ENCODE data around the gene ACTL9.
"Not testable (repeated sequence)": the region's sequence is repeated elsewhere in the genome, so short reads cannot be mapped to it uniquely, and the experiment has no call there.

The ACTL9 gene, protein sequence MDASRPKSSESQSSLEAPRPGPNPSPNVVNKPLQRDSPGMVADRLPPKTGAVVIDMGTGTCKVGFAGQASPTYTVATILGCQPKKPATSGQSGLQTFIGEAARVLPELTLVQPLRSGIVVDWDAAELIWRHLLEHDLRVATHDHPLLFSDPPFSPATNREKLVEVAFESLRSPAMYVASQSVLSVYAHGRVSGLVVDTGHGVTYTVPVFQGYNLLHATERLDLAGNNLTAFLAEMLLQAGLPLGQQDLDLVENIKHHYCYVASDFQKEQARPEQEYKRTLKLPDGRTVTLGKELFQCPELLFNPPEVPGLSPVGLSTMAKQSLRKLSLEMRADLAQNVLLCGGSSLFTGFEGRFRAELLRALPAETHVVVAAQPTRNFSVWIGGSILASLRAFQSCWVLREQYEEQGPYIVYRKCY

DNA sequence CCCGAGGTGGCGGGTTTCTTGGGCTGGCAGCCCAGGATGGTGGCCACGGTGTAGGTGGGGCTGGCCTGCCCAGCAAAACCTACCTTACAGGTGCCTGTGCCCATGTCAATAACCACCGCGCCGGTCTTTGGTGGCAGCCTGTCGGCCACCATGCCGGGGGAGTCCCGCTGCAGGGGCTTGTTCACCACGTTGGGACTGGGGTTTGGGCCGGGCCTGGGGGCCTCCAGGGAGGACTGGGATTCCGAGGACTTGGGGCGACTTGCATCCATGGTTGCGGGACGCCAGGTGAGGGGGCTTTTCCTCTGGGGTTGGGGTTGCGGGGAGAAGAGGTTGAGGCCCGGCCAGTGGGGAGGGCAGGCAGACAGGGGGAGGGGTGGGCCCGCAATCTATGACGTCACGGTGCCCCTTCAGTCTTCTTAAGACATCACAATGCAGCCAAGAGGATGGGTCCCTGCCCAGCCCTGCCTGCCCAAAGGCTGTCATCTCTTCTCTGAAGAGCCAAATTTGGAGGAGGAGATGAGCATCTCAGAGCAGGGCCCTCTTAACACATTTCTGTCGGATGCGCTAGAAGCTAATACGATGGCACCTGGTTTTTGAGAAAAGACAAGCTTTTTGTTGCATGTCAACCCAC is at the start of gene ACTL9:
TSS of gene ACTL9 (minus strand) at position 363 of the 631 bp plus-strand sequence. CDS start at position 269, 94 bp downstream.
- no peak for FAIRE-seq

DNA sequence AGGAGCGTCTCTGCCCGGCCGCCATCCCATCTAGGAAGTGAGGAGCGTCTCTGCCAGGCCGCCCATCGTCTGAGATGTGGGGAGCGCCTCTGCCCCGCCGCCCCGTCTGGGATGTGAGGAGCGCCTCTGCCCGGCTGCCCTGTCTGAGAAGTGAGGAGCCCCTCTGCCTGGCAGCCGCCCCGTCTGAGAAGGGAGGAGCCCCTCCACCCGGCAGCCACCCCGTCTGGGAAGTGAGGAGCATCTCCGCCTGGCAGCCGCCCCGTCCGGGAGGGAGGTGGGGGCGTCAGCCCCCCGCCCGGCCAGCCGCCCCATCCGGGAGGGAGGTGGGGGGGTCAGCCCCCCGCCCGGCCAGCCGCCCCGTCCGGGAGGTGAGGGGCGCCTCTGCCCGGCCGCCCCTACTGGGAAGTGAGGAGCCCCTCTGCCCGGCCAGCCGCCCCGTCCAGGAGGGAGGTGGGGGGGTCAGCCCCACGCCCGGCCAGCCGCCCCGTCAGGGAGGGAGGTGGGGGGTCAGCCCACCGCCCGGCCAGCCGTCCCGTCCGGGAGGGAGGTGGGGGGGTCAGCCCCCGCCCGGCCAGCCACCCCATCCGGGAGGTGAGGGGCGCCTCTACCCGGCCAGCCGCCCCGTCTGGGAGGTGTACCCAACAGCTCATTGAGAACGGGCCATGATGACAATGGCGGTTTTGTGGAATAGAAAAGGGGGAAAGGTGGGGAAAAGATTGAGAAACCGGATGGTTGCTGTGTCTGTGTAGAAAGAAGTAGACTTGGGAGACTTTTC is 40.9 kb upstream of the ACTL9 start:
- not testable (repeated sequence) for FAIRE-seq

DNA sequence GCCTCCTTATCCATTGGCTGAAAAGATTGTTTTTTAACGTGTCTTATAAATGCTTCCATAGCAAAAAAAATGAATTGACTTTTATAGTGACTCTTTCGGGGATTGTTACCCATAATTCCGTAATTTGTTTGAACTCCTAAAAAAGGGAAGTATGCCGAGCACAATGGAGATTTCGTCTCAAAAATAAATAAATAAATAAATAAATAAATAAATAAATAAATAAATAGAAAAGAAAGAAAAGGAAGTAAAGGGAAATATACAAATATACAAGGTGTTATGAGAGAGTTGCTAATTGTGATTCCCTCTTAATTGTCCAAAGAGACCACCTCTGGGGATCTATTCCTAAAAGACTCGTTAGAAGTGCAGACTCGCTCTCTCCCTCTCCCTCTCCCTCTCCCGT is 39.8 kb upstream of the ACTL9 start:
- FAIRE-seq, result no peak

DNA sequence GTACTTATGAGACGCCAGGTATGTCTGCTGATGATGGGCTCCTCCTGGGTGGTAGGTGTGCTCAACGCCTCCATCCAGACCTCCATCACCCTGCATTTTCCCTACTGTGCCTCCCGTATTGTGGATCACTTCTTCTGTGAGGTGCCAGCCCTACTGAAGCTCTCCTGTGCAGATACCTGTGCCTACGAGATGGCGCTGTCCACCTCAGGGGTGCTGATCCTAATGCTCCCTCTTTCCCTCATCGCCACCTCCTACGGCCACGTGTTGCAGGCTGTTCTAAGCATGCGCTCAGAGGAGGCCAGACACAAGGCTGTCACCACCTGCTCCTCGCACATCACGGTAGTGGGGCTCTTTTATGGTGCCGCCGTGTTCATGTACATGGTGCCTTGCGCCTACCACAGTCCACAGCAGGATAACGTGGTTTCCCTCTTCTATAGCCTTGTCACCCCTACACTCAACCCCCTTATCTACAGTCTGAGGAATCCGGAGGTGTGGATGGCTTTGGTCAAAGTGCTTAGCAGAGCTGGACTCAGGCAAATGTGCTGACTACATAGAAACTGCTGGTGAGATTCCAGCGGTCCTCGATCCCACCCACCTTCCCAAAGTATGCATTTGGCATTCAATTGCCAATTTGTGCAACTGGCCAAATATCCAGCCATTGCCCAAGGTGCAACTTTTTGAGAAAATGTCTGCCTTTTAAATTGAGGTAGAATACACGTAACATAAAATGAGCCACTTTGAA is 33.0 kb upstream of the ACTL9 start:
- no peak for FAIRE-seq

DNA sequence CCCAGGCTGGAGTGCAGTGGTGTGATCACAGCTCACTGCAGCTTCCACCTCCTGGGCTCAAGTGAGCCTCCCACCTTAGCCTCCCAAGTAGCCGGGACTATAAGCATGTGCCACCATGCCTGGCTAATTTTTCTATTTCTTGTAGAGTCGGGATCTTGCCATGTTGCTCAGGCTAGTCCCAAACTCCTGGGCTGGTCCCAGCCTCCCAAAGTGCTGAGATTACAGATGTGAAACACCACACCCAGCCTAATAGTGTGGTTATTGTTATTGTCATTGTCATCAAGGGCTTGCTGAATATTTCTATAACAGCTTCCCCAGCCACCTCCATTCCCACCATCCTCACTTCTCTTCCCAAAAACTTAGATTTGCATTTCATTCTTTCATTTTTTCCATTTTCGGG is 25.7 kb upstream of the ACTL9 start:
- FAIRE-seq, result no peak

DNA sequence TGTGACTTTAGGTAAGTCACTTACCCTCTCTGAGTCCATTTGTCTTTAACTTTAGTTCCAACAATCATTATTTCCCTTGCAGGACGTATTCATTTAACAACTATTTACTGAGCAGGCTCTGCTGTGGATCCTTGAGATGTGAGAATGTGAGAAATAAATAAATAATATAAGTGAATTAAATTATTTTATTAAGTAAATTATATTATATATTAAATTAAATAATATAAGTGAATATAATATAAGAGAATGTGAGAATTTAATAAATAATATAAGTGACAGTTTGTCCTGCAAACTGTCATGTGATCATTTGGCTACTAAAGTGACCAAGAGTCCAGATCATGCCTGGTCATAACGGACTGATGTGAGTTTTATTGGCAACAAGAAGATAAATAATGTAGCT is 23.4 kb upstream of the ACTL9 start:
- no peak for FAIRE-seq

DNA sequence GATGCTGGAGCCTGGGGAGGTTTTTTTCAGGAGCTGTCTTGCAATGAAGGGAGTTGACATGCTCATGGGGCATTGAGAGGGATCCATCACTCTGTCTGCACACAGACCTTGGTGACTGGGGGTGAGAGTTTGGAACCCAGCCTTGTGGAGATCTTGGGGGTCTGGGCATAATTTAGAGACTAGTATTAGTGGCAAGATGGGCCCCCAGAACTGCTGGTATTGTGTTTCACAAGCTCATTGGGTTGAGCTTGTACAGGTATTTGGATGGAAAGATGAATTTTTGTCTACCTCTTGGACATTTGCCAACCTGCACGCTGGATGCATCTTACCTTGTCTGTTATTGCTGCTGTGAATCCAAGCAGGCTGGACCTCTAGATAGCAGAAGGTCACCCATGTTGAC is 22.7 kb upstream of the ACTL9 start, which contains the start of gene OR2Z1:
TSS of gene OR2Z1 (plus strand) at position 301 of the 400 bp plus-strand sequence. CDS start 9,395 bp downstream, outside the sequence.
- FAIRE-seq, result no peak

DNA sequence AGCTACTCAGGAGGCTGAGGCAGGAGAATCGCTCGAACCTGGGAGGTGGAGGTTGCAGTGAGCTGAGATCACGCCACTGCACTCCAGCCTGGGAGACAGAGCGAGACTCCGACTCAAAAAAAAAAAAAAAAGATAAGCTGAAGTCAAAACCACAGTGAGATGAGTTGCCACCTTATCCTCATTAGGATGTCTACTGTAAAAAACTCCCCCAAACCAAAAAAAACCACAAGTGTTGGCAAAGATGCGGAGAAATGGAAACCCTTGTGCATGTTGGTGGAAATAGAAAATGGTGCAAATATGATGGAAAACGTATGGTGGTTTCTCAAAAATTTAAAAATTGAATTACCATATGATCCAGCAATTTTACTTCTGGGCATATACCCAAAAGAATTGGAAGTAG is 11.7 kb upstream of the ACTL9 start:
- FAIRE-seq, result not testable (repeated sequence)

DNA sequence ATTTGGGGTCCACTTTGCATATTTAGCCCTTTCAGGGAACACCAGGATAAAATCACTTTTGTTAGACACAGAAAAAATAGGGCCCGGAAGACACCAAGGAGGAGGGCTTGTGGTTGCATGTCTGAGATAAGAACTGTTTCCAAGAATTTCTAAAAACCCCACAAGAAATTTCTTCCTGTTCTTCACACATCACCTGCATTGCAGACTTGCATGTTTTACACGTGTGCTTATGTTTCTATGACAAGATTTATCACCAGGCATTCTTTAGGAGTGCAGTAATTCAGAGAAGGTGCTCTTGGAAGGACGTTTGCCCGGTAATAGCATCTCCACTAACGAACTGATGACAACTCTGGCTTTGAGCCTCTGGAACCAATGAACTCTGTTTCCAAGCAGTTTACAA is 7.1 kb upstream of the ACTL9 start:
- FAIRE-seq, result no peak

DNA sequence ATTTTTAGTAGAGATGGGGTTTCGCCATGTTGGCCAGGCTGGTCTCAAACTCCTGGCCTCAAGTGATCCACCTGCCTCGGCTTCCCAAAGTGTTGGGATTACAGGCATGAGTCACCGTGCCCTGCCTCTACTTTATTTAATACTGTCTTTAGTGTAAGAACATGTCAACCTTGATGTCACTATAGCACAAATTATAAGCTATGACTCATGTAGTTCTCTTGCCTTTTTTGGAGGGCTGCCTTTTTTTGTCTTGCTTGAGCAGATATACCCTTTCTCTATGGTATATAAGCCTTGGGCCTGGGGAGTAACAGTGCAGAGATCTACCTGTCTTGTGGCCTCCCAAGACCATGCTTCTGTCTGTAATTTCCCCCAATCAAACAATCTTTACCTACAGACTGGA is 6.7 kb upstream of the ACTL9 start:
- FAIRE-seq, result not testable (repeated sequence)

DNA sequence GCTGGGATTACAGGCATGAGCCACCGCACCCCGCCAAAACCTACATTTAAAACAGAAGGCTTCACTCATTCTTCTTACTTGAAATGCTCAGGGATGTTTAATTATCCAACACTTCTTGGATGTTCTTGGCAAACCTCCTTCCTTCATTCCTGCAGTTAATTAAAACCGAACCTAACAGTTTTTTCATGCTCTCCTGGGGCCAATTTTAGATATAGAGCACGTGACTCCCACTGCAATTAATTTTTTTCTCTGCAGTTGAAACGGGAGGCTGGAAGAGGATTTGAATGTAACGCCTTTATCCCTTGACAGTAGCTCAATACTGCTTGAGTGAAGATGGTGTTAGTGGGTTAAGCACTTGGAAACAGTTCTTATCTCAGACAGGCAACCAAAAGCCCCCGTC is 4.6 kb upstream of the ACTL9 start:
- no peak for FAIRE-seq

DNA sequence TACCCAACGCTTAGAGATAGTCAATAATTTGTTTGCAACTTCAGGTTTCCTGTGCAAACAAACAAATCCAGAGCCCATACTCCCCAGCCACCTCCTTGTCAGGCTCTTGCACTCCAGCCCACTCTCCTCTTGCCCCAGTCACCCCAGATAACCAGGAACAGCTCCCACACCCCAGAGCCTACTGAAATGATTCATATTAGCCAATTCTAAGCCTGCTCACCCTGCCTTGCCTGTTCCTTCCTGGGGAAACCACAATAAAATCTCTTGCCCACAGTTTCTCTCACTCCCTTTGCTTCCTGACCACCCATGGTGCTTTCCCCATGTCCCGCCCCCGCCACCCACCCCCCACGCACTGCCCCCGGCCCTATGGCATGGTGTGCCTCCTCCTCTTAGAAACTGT is 3.8 kb upstream of the ACTL9 start:
- FAIRE-seq, result no peak

DNA sequence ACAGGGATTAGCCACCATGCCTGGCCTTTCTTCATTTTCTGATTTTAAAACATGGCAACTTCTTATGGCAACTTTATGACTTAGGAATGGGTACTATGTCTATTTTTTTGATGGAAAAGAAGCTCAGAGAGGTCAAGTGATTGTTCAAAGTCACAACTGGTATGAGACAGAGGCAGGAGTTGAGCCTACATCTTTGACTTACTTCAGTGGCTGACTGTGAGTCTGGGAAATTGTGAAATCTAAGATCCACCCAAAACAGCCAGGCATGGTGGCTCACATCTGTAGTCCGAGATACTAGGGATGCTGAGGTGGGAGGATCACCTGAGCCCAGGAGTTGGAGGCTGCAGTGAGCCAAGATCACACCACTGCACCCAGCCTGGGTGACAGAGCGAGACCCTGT is 2.4 kb upstream of the ACTL9 start:
- FAIRE-seq, result no peak

DNA sequence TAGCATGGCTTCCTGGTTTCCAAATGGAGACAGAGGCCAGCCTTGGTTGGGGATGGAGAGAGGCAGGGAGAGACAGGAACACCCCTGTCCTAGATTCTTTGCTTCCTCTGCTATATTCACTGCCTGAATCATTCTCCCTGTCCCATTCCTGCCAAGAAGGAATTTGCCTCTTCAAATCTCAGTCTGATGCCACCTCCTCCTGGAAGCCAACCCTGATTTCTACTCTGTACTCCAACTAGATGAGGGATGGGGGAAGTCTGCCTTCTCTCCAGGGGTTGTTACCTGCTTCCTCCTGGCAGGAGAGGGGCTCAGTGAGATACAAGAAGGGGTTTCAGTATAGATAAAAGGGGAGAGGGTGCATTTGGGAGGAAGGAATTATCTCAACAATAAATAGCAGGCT is 1.3 kb upstream of the ACTL9 start:
- no peak for FAIRE-seq

DNA sequence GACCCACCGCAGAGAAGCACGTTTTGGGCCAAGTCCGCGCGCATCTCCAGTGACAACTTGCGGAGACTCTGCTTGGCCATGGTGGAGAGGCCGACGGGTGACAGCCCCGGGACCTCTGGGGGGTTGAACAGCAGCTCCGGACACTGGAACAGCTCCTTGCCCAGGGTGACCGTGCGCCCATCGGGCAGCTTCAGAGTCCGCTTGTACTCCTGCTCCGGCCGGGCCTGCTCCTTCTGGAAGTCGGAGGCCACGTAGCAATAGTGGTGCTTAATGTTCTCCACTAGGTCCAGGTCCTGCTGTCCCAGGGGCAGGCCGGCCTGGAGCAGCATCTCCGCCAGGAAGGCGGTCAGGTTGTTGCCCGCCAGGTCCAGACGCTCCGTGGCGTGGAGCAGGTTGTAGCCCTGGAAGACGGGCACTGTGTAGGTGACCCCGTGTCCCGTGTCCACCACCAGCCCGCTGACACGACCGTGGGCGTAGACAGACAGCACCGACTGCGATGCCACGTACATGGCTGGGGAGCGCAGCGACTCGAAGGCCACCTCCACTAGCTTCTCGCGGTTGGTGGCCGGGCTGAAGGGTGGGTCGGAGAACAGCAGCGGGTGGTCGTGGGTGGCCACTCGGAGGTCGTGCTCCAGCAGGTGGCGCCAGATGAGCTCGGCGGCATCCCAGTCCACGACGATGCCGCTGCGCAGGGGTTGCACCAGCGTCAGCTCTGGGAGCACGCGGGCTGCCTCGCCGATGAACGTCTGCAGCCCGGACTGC is 743 bp downstream of the ACTL9 start:
- no peak for FAIRE-seq

DNA sequence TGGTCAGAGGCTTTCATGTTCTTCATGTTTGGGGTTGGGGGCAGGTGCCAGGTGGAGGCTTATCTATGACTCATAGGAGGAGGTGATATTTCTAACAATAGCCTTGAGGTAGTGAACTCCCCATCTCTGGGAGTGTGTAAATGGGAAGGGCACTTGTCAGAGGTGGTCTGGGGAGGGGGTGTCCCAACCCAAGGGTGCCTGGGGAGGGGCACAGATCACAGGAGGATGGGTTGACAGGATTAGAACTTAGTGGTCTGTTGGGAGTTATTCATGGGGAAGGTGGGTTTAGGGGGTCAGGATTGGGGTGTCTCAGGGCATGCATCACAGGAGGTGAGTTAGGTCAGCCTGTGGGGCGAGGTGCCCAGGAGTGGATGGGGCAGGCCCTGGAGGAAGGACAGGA is 1.6 kb downstream of the ACTL9 start:
- no peak for FAIRE-seq

DNA sequence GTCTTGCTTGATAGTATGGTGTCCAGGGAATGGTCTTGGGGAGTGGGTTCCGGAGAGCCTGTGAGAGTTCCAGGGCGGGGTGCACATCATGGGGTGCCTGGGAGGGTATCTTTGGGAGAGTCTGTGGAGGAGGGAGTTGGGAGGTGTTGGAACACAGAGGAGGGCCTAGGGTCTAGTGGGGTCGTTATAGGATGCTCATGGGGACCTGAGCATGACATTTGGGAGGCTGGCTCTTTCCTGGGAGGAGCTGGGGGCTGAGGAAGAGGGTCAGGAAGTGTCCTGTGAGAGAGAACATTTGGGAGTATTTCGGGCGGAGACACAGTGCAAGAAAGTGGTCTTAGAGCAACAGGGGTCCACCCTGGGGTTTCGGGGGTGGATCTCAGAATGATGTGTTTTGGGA is 2.7 kb downstream of the ACTL9 start:
- no peak for FAIRE-seq

DNA sequence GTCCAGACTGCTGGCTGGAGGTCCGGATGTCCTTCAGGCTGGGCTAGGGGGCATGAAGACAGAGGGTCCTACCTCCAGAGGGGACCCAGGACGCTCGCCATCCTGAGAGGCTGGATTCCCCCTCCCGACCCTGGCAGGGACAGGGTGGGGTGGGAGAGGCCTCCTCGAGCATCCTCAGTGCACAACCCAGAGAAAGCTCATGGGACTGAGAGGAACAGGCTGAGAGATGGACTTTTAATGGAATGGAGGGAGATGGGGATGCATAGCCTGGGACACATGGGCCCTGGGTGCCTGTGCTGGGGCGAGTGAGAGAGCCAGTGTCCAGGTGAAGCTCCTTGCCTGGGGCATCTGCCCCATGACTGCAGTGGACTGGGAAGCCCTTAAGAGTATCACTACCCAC is 3.1 kb downstream of the ACTL9 start:
- no peak for FAIRE-seq

DNA sequence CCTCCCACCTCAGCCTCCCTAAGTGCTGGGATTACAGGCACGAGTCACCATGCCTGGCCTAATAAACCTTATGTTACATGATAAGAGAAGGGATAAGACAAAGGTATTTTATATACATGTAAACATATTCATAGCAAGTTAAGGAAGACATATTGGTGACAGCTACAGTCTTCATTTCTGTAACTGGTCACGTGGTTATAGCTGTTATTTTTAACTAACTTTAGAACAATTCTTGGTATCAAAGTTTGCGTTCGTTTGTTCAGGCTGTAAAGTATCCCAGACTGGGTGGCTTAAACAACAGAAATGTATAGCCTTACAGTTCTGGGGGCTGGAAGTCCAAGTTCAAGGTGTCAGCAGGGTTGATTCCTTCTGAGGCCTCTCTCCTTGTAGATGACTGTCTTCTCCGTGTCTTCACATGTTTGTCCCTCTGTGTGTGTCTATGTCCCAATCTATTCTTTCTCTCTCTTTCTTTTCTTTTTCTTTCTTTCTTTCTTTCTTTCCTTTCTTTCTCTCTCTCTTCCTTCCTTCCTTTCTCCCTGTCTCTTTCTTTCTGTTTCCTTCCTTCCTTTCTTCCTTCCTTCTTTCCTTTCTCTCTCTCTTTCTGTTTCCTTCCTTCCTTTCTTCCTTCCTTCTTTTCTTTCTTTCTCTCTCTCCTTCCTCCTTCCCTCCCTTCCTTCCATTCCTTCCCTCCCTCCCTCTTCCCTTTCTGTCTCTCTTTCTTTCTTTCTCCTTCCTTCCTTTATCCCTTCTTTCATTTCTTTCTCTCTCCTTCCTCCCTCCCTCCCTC is 7.6 kb downstream of the ACTL9 start:
- no peak for FAIRE-seq

DNA sequence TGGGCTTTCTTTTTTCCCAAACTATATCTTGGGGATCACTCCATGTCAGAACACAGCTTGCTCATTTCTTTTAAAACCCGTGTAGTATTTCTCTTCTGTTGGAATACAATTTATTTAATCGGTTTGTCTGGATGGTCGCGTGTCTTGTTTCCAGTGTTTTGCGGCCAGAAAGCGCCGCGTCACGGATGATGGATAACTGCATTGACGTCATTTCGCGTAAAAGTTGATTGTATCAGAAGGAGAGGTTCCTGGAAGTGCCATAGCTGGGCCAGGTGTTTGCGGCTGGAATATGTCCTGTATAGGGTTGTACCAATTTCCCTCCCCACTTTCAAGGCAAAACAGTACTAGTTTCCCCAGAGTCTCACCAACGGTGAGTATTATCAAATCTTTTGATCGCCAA is 9.7 kb downstream of the ACTL9 start:
- no peak for FAIRE-seq

DNA sequence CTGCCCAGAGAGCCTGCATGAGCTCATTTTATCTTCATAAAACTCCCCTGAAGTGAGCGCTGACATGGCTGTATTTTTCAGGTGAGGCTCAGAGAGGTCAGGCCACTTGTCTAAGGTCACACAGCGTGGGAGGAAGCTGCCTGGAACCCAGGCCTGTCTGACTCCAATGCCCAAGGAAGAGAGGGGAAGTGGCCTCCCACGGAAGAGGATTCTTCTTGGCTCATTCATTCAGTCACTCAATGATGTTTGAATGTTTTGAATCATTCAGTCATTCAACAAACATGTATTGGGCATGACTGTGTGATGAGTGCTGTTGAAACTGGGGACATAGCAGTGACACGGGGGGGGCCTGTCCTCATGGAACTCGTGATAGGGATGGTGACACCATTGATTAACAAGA is 12.0 kb downstream of the ACTL9 start:
- no peak for FAIRE-seq
